ENCODE data around the gene ANKRD11.

ANKRD11 gene

DNA sequence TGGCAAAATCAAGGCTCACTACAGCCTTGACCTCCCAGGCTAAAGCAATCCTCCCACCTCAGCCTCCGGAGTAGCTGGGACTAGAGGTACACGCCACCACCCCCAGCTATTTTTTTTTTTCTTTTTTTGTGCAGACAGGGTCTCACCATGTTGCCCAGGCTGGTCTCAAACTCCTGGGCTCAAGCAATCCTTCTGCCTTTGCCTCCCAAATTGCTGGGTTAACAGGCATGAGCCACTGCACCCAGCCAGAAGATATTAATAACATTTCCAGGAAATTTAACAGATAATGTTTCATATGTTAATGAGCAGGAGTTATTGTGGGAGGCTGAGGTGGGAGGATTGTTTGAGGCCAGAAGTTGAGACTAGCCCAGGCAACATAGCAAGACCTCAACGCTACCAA, 9.4 kb upstream of the ANKRD11 start:
- TF ChIP-seq, protein P1, sequence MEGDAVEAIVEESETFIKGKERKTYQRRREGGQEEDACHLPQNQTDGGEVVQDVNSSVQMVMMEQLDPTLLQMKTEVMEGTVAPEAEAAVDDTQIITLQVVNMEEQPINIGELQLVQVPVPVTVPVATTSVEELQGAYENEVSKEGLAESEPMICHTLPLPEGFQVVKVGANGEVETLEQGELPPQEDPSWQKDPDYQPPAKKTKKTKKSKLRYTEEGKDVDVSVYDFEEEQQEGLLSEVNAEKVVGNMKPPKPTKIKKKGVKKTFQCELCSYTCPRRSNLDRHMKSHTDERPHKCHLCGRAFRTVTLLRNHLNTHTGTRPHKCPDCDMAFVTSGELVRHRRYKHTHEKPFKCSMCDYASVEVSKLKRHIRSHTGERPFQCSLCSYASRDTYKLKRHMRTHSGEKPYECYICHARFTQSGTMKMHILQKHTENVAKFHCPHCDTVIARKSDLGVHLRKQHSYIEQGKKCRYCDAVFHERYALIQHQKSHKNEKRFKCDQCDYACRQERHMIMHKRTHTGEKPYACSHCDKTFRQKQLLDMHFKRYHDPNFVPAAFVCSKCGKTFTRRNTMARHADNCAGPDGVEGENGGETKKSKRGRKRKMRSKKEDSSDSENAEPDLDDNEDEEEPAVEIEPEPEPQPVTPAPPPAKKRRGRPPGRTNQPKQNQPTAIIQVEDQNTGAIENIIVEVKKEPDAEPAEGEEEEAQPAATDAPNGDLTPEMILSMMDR (IDR thresholded peaks at IDR 0.05; ENCODE audit: control insufficient read depth, extremely low read depth, insufficient read depth): no peak
- no peak overlapping the region for H3K4me3 ChIP-seq (ENCODE audit: low read depth, low read length)
- DNase-seq (ENCODE audit: low read depth): no peak

DNA sequence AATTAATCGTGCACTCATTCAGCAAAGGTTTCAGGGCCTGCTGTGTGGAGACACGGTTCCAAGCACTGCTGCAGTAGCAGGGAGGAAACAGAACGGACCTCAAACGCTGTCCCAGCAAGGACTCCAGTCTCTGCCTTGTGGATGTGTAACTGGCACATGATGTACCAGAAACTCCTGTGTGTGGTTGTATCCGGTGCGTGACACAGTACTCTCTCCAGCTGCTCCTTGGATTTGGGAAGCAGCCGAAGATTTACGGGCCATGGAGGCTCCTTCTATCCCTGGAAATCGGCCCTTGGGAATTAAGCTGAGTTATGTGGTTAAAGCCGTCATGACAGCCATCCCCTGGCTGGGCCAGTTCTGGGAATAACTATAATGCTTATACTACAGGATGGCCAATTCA, 8.5 kb upstream of the ANKRD11 start:
- no peak for DNase-seq (ENCODE audit: low read depth)
- H3K4me3 ChIP-seq (ENCODE audit: low read depth, low read length): no peak overlapping the region
- TF ChIP-seq, protein P1 (IDR thresholded peaks at IDR 0.05; ENCODE audit: control insufficient read depth, extremely low read depth, insufficient read depth): no peak

DNA sequence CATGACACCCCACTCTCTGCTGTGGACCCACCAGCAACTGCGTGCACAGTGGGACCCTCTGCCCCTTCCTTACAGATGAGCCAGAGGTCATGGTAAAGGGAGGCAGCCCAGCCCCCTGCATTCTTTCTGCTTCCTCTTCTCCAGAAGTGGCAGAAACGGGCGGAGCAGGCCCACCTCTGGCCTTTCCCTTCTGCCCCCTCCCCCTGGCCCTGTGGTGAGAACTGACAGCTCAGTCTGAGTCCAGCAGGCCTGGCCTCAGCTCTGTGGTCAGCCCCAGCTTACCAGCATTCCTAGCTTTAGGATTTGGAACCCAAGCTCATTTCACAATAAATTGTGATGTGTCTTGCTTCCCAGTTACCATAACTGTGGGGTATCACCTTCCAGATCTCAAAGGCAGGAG, 4.8 kb upstream of the ANKRD11 start:
- TF ChIP-seq, protein P1 (IDR thresholded peaks at IDR 0.05; ENCODE audit: control insufficient read depth, extremely low read depth, insufficient read depth): no peak
- DNase-seq (ENCODE audit: low read depth): no peak
- no peak overlapping the region for H3K4me3 ChIP-seq (ENCODE audit: low read depth, low read length)

DNA sequence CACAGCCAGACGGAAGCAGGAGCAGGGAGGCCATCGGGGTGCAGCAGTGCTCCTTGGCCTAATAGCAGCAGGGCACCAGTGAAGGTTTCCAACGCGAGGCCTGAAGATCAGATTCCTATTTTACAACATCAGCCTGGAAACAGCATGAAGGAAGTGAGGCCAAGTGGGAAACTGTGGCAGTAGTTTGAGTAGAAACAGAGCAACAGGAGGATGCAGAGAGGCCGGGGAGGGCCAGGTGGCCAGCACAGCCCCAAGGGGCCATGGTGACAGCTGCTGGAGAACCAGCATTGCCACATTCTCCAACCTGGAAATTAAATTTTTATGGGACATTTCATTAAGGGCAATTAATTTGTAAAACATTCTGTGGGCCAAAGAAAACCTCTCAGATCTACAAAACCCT, 3.4 kb upstream of the ANKRD11 start:
- no peak for DNase-seq (ENCODE audit: low read depth)
- TF ChIP-seq, protein P1 (IDR thresholded peaks at IDR 0.05; ENCODE audit: control insufficient read depth, extremely low read depth, insufficient read depth): no peak
- H3K4me3 ChIP-seq (ENCODE audit: low read depth, low read length): no peak overlapping the region

DNA sequence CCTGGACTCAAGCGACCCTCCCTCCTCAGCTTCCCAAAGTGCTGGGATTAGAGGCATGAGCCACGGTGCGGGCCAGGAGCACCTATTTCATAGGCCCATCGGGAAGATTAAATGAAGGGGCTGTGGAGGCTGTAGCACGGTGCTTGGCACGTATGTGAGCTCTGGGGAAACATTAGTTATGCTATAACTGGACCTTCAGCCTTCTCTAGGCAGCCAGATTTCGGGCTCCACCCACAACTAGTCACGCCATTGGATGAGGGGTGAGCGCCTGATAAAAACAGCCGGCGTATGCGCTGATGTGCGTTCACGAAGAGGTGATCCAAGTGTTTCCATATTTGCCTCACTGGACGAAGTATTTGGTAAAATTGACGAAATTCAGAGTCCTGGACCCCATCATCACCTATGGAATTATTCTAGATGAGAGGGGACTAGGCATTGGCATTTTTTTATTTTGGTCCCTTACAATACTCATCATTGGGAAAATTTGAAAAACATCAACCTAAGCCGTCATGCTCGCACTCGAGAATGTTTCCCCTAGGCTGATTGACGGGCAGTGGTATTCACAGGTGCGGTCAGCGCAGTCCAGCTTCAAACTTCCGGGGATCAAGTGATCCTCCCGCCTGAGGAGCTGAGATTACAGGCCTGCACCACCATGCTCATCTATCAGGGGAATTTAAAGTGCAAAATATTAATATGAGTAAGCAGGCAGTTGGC, 1.8 kb upstream of the ANKRD11 start:
- no peak for DNase-seq (ENCODE audit: low read depth)
- TF ChIP-seq, protein P1 (IDR thresholded peaks at IDR 0.05; ENCODE audit: control insufficient read depth, extremely low read depth, insufficient read depth): no peak
- peak overlapping the region; percentile 71 for H3K4me3 ChIP-seq (ENCODE audit: low read depth, low read length)

DNA sequence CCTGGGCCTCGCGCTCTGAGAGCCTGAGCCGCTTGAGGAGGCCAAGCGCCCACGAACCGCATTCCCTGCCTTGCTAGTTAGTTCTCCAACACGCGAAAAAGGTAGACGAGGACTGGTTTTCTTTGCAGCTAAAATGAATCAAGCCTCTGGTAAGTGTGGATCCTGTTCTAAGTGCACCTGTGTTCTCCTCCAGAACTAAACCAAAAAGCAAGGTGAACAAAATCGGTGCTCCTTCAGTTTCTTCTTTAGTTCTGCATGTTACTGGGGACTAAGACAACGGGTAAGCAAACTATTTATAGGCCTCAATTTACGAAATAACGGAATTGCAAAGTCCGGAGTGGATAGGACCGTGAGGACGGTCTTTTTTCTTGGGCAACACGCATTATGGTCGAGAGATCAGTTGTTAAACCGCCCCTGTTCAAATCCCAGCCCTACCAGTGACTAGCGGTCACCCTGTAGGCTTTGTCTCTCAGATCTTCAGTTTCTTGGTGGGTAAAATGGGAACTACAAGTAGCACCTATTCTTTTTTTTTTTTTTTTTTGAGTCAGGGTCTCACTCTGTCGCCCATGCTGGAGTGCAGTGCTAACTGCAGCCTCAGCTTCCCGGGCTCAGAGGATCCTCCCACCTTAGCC, 993 bp upstream of the ANKRD11 start:
- peak overlapping the region; percentile 71 for H3K4me3 ChIP-seq (ENCODE audit: low read depth, low read length)
- TF ChIP-seq, protein P1 (IDR thresholded peaks at IDR 0.05; ENCODE audit: control insufficient read depth, extremely low read depth, insufficient read depth): no peak
- DNase-seq (ENCODE audit: low read depth): no peak

Measured in LNCaP clone FGC (cell line).